Nephron (organoid): ENCODE results near the gene IGF1R.

Experiments used
- H3K27ac Mint-ChIP-seq, 3 experiments: 2 replicates each; pipeline ENCODE4 v1.8.0; 2020; ENCODE audit warnings: mixed read lengths in 3 of 3, mild to moderate bottlenecking in 2 of 3, moderate library complexity in 1 of 3
- H3K27me3 Mint-ChIP-seq: 2 replicates; pipeline ENCODE4 v1.8.0; 2021; ENCODE audit warnings: low read depth, mild to moderate bottlenecking, moderate library complexity, mixed read lengths
- H3K36me3 Mint-ChIP-seq: 2 replicates; pipeline ENCODE4 v1.8.0; 2020; ENCODE audit warnings: low read depth, mixed read lengths
- H3K4me1 Mint-ChIP-seq: 2 replicates; pipeline ENCODE4 v1.8.0; 2020; ENCODE audit warnings: mixed read lengths
- H3K4me3 Mint-ChIP-seq, 3 experiments: 2 replicates each; pipeline ENCODE4 v1.8.0; 2020; ENCODE audit warnings: mild to moderate bottlenecking in 3 of 3, mixed read lengths in 3 of 3, moderate library complexity in 2 of 3
- H3K9me3 Mint-ChIP-seq: 2 replicates; pipeline ENCODE4 v1.8.0; 2020; ENCODE audit warnings: mixed read lengths
- TF ChIP-seq, protein P1 (sequence below), 3 experiments: fragments of 200-600 bp; sonication (generic); IDR thresholded peaks; one replicate each; pipeline ENCODE4 v1.5.0; 2021; ENCODE audit warnings: antibody characterized with exemption in 3 of 3; ENCODE audit not compliant: unreplicated experiment in 3 of 3

The IGF1R gene

DNA sequence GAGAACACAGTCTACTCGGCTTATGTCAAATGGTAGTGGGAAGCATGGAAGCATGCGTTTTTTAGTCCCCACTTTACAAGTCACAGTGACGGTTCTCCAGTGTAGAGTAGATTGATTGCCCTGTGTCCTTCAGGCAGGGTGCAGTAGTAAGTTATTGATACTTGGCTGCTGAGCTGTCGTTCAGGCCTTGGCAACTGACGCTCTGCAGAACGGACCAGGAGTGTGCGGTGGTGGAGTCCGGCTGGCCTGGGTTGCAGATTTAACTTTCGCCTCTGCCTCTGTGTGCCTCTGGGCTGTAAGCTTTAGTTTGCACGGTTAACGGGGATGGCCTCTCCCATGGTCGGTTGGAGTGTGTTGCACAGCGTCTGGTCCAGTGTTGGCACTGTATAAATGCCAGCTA, 58.6 kb downstream of the IGF1R start:
- H3K4me3 Mint-ChIP-seq = no peak overlapping the region
- peaks cover 7% of the 10 kb centered on the region for H3K9me3 Mint-ChIP-seq
- no peak overlapping the region for H3K27ac Mint-ChIP-seq
- H3K36me3 Mint-ChIP-seq = peaks cover 49% of the 10 kb centered on the region
- no peaks in the 10 kb centered on the region for H3K27me3 Mint-ChIP-seq
- TF ChIP-seq, protein P1, sequence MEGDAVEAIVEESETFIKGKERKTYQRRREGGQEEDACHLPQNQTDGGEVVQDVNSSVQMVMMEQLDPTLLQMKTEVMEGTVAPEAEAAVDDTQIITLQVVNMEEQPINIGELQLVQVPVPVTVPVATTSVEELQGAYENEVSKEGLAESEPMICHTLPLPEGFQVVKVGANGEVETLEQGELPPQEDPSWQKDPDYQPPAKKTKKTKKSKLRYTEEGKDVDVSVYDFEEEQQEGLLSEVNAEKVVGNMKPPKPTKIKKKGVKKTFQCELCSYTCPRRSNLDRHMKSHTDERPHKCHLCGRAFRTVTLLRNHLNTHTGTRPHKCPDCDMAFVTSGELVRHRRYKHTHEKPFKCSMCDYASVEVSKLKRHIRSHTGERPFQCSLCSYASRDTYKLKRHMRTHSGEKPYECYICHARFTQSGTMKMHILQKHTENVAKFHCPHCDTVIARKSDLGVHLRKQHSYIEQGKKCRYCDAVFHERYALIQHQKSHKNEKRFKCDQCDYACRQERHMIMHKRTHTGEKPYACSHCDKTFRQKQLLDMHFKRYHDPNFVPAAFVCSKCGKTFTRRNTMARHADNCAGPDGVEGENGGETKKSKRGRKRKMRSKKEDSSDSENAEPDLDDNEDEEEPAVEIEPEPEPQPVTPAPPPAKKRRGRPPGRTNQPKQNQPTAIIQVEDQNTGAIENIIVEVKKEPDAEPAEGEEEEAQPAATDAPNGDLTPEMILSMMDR (IDR thresholded peaks at IDR 0.05; ENCODE audit: unreplicated experiment in 3 of 3) = no peak
- H3K4me1 Mint-ChIP-seq = peaks cover 8% of the 10 kb centered on the region

DNA sequence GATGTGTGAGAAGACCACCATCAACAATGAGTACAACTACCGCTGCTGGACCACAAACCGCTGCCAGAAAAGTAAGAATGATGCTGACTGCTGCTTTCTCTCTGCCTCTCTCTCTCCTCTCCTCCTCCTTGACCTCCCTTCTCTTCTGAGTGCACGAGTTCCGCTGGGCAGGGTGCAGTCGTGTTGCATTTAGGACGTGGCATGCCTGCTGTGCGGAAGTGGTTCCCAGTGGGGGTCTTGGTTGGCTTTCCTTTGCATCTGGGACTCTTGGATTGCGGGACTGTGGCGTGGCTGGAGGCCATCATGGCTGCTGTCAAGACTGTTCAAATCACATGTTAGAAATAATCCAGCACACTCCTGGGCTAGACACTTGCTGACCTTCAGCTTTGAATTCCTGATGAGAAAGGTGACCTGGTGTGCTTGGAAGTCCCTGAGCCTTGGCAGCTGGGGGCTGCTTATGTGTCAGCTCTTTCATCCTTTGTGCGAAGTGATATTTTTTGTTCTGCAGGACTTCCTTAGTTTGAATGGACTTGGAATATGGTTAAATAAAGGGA, 59.8 kb downstream of the IGF1R start:
- TF ChIP-seq, protein P1 (IDR thresholded peaks at IDR 0.05; ENCODE audit: unreplicated experiment in 3 of 3) = no peak
- Mint-ChIP-seq H3K4me3 (no peak overlapping the region), H3K27me3 (no peaks in the 10 kb centered on the region), H3K9me3 (peaks cover 12% of the 10 kb centered on the region), H3K36me3 (peaks cover 59% of the 10 kb centered on the region), H3K4me1 (peaks cover 5% of the 10 kb centered on the region), H3K27ac (peak overlapping the region in 1 of 3 experiments; percentile 27)

DNA sequence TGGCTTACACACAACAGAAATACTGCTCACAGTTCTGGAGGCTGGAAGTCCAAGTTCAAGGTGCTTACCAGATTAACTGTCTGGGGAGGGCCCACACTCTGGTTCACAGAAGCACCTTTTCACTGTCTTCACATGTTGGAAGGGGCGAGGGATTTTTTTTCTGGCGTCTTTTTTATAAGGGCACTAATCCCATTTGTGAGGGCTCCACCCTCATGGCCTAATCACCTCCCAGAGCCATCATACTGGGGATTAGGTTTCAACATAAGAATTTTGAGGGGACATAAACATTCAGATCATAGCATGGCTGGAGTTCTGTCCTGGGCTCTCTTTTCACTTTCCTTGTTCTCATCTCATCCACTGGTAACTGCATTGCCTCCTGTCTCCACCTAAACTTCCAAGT, 63.5 kb downstream of the IGF1R start:
- no peak overlapping the region for H3K4me3 Mint-ChIP-seq
- TF ChIP-seq, protein P1 (IDR thresholded peaks at IDR 0.05; ENCODE audit: unreplicated experiment in 3 of 3) = no peak
- H3K27ac Mint-ChIP-seq = no peak overlapping the region
- peaks cover 12% of the 10 kb centered on the region for H3K9me3 Mint-ChIP-seq
- peaks cover 61% of the 10 kb centered on the region for H3K36me3 Mint-ChIP-seq
- H3K27me3 Mint-ChIP-seq = no peaks in the 10 kb centered on the region
- peaks cover 26% of the 10 kb centered on the region for H3K4me1 Mint-ChIP-seq

DNA sequence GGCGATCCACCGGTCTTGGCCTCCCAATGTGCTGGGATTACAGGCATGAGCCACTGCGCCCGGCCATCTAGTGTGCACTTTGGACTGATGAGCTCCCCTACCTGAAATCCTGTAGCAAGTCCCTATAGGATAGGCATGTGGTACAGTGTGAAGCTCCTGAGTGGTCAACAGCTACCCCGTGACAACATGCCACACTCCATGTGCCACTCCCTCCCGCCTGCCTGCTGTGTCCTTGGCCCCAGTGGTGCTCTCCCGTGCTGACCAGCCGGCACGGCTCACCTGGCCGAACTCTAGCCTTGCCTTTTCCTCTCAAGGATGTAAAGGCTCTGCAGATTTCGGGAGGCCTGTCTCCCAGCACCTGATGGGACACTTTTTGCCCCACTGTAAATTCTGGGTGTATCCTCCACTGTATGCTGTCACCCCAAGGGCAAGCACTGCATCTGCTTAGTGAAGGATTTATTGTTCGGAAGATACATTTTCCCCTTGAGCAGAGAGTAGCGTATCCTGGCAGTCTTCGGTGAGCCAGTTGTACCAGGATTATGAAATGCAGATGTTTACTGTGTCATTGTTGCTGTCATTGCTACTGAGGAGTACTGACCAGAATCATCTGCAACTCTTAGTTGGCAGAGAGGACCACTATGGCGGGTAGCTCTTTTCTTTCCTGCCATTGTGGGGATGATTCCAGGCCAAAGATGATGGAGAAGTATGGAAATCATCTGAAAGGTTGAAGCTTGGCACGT, 64.7 kb downstream of the IGF1R start:
- Mint-ChIP-seq H3K27me3 (no peaks in the 10 kb centered on the region), H3K36me3 (peaks cover 55% of the 10 kb centered on the region), H3K4me1 (peaks cover 33% of the 10 kb centered on the region), H3K4me3 (no peak overlapping the region), H3K27ac (no peak overlapping the region), H3K9me3 (peaks cover 12% of the 10 kb centered on the region)
- TF ChIP-seq, protein P1 (IDR thresholded peaks at IDR 0.05; ENCODE audit: unreplicated experiment in 3 of 3) = no peak

DNA sequence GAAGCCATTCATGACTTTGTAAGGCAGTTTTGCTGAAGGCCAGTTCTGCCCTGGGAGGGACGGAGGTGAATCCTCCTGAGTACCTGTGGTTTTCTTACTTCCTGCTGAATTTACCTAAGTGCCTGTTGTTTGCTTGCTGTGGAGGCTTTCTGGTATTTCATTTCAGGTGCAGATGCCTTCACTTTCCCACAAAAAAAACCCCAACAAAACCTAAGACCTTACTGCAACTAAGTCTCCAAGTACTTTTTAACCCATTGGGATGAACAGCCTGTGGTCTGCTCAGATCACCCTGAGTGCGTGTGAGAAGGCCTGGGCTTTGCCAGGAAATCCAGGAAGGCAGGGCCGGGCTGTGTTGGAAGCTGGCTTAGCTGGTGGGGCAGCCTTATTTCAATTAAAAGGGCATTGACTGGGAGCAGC, 65.3 kb downstream of the IGF1R start:
- Mint-ChIP-seq H3K27me3 (no peaks in the 10 kb centered on the region), H3K4me3 (no peak overlapping the region), H3K4me1 (peaks cover 38% of the 10 kb centered on the region), H3K27ac (no peak overlapping the region), H3K36me3 (peaks cover 49% of the 10 kb centered on the region), H3K9me3 (peaks cover 12% of the 10 kb centered on the region)
- TF ChIP-seq, protein P1 (IDR thresholded peaks at IDR 0.05; ENCODE audit: unreplicated experiment in 3 of 3) = no peak

DNA sequence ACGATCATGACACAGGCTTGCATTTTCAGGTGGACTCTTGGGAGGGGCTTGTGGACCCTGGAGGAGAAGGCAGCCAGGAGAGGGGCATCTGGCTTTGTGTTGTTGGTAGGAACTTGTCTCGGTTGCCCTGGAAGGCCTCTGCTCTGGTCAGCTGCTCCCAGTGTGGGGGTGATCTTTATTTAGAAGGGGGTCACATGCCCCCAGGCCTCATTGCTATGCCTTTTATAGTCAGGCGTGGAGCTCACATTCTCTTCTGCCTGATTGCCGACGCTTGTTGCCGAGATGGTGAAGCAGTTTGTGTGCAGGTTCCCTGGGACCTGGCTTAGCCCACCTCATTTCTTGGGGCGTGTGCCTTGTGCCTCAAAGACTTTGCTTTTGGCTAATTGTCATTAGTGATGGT, 66.6 kb downstream of the IGF1R start:
- Mint-ChIP-seq H3K4me1 (peaks cover 52% of the 10 kb centered on the region), H3K36me3 (peaks cover 36% of the 10 kb centered on the region), H3K4me3 (no peak overlapping the region), H3K27ac (peak overlapping the region in 1 of 3 experiments; percentile 34), H3K27me3 (no peaks in the 10 kb centered on the region), H3K9me3 (peaks cover 12% of the 10 kb centered on the region)
- TF ChIP-seq, protein P1 (IDR thresholded peaks at IDR 0.05; ENCODE audit: unreplicated experiment in 3 of 3) = no peak
